Measurements from ENCODE around the gene STAG1. TPM values are rescaled to one million over a fixed set of nuclear protein-coding genes. Genes with fewer than 3 reads are reported as not detected.

The STAG1 gene
- total RNA-seq, 2 donors from 2014 or later, result 26.8 to 29.8 TPM

- TF ChIP-seq CTCF (conservative IDR thresholded peaks at IDR 0.05), result no peak
Measured at GRCh38 chr3:136366289-136366688, 385.9 kb downstream of the STAG1 start.

GRCh38 chr3:136353461-136353860, 398.7 kb downstream of the STAG1 start:
- Mint-ChIP-seq H3K4me3 (no peak overlapping the region), H3K27me3 (ENCODE audit: insufficient read depth) (no peaks in the 10 kb centered on the region), H3K36me3 (ENCODE audit: low read depth) (peaks cover 24% of the 10 kb centered on the region), H3K4me1 (peaks cover 16% of the 10 kb centered on the region), H3K9me3 (peaks cover 9% of the 10 kb centered on the region), H3K27ac (no peak overlapping the region)
- no peak overlapping the region for H3K4me3 ChIP-seq (ENCODE audit: low read length)
- no peak overlapping the region for H3K9ac ChIP-seq (ENCODE audit: extremely low read depth, low read length, poor library complexity, severe bottlenecking)
- WGBS, 2 experiments (ENCODE audit: insufficient coverage in 1 of 2, insufficient read length in 1 of 2), result 80 to 87% methylated on average over 1 to 2 of the region's 2 CpGs
- no peaks in the 10 kb centered on the region for H3K27me3 ChIP-seq (ENCODE audit: control insufficient read depth, insufficient read depth, low read length, poor library complexity, severe bottlenecking)
- no peaks in the 10 kb centered on the region for H3K4me1 ChIP-seq (ENCODE audit: control insufficient read depth, insufficient read depth, low read length)
- peaks cover 7% of the 10 kb centered on the region for H3K9me3 ChIP-seq (ENCODE audit: control insufficient read depth, low read length)
- DNase-seq, result no peak
- peaks cover 23% of the 10 kb centered on the region for H3K36me3 ChIP-seq (ENCODE audit: control insufficient read depth, insufficient read depth, low read length)
- no peak for TF ChIP-seq CTCF (conservative IDR thresholded peaks at IDR 0.05)
- H3K27ac ChIP-seq (ENCODE audit: low read depth, low read length), result no peak overlapping the region

More at GRCh38 chr3:136366289-136366688, 385.9 kb downstream of the STAG1 start:
- H3K9ac ChIP-seq (ENCODE audit: extremely low read depth, low read length, poor library complexity, severe bottlenecking), result no peak overlapping the region
- H3K9me3 Mint-ChIP-seq, result peaks cover 4% of the 10 kb centered on the region
- H3K9me3 ChIP-seq (ENCODE audit: control insufficient read depth, low read length), result no peaks in the 10 kb centered on the region
- peaks cover 9% of the 10 kb centered on the region for H3K36me3 ChIP-seq (ENCODE audit: control insufficient read depth, insufficient read depth, low read length)
- no peaks in the 10 kb centered on the region for H3K4me1 ChIP-seq (ENCODE audit: control insufficient read depth, insufficient read depth, low read length)
- H3K4me3 ChIP-seq (ENCODE audit: low read length), result no peak overlapping the region
- no peak overlapping the region for H3K27ac Mint-ChIP-seq
- no peak overlapping the region for H3K4me3 Mint-ChIP-seq
- no peak overlapping the region for H3K27ac ChIP-seq (ENCODE audit: low read depth, low read length)
- no peaks in the 10 kb centered on the region for H3K27me3 ChIP-seq (ENCODE audit: control insufficient read depth, insufficient read depth, low read length, poor library complexity, severe bottlenecking)
- H3K4me1 Mint-ChIP-seq, result peaks cover 5% of the 10 kb centered on the region
- H3K36me3 Mint-ChIP-seq (ENCODE audit: low read depth), result peaks cover 11% of the 10 kb centered on the region
- no peaks in the 10 kb centered on the region for H3K27me3 Mint-ChIP-seq (ENCODE audit: insufficient read depth)
- DNase-seq, result no peak

GRCh38 chr3:136351905-136352304, 400.3 kb downstream of the STAG1 start:
- H3K9me3 ChIP-seq (ENCODE audit: control insufficient read depth, low read length), result peaks cover 7% of the 10 kb centered on the region
- WGBS, 2 experiments (ENCODE audit: insufficient coverage in 1 of 2, insufficient read length in 1 of 2), result 80 to 95% methylated on average over 1 to 2 of the region's 3 CpGs
- no peak for DNase-seq
- Mint-ChIP-seq H3K27ac (no peak overlapping the region), H3K36me3 (ENCODE audit: low read depth) (peaks cover 22% of the 10 kb centered on the region), H3K4me1 (peaks cover 16% of the 10 kb centered on the region), H3K4me3 (no peak overlapping the region), H3K9me3 (peaks cover 9% of the 10 kb centered on the region), H3K27me3 (ENCODE audit: insufficient read depth) (no peaks in the 10 kb centered on the region)
- TF ChIP-seq CTCF (conservative IDR thresholded peaks at IDR 0.05), result peak; percentile 63
- no peaks in the 10 kb centered on the region for H3K4me1 ChIP-seq (ENCODE audit: control insufficient read depth, insufficient read depth, low read length)
- H3K27me3 ChIP-seq (ENCODE audit: control insufficient read depth, insufficient read depth, low read length, poor library complexity, severe bottlenecking), result no peaks in the 10 kb centered on the region
- H3K9ac ChIP-seq (ENCODE audit: extremely low read depth, low read length, poor library complexity, severe bottlenecking), result no peak overlapping the region
- no peak overlapping the region for H3K27ac ChIP-seq (ENCODE audit: low read depth, low read length)
- H3K4me3 ChIP-seq (ENCODE audit: low read length), result no peak overlapping the region
- peaks cover 30% of the 10 kb centered on the region for H3K36me3 ChIP-seq (ENCODE audit: control insufficient read depth, insufficient read depth, low read length)

Measured in endodermal cell (in vitro differentiated cells).